ENCODE measurements around the gene SEMA6A.
"Not testable (repeated sequence)": the region's sequence is repeated elsewhere in the genome, so short reads cannot be mapped to it uniquely, and the experiment has no call there.

Gene SEMA6A

DNA sequence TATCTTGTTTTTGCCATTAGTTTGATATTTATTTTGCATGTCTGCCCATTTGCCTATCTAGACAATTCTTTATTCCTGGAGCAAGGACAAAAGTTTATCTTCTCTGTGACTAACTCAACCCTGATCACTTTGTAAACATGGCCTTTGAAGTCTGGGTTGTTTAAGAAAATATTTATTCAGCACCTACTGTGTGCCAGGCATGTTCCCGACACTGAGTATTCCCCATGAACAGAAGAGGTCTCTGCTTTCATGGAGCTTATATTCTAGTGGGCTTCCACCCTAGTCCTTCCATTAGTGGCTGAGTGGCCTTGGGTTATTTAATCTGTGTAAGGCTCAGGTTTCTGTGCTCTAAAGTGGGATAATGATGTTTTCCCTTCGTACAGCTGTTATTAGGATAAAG, 49.7 kb downstream of the SEMA6A start:
- Histone ChIP-seq H3K4me2 (ENCODE audit: low read length, poor library complexity, severe bottlenecking) (no peak overlapping the region), H2BK12ac (ENCODE audit: low read length in 2 of 2) (no peak overlapping the region), H3K27ac (ENCODE audit: low read length, poor library complexity, severe bottlenecking) (no peak overlapping the region), H3K14ac (ENCODE audit: low read length in 2 of 2) (no peak overlapping the region), H2BK15ac (ENCODE audit: low read depth, poor library complexity, severe bottlenecking) (no peak overlapping the region), H2AFZ (ENCODE audit: low read depth, low read length) (no peak overlapping the region), H4K91ac (ENCODE audit: low read length) (no peak overlapping the region), H3K18ac (ENCODE audit: low read depth in 1 of 2, low read length in 2 of 2) (no peak overlapping the region), H4K8ac (ENCODE audit: low read length) (no peak overlapping the region), H2AK5ac (ENCODE audit: low read length, severe bottlenecking) (no peak overlapping the region), H3K27me3 (ENCODE audit: control insufficient read depth in 1 of 2, insufficient read depth in 1 of 2, low read length in 2 of 2) (no peaks in the 10 kb centered on the region), H3K4me3 (ENCODE audit: insufficient read depth in 1 of 2, low read depth in 1 of 2, low read length in 2 of 2) (no peak overlapping the region), H3K9ac (ENCODE audit: low read length) (no peak overlapping the region), H2BK5ac (ENCODE audit: low read depth, low read length, poor library complexity, severe bottlenecking) (no peak overlapping the region), H2BK120ac (ENCODE audit: low read depth, low read length) (no peak overlapping the region), H3K4ac (ENCODE audit: low read depth in 1 of 2, low read length in 2 of 2) (no peak overlapping the region), H3K4me1 (ENCODE audit: control insufficient read depth, insufficient read depth, low read depth, low read length) (peaks cover 10% of the 10 kb centered on the region), H3K79me1 (replicated peaks; ENCODE audit: low read length, poor library complexity, severe bottlenecking) (peaks cover 17% of the 10 kb centered on the region), H3K36me3 (ENCODE audit: control insufficient read depth in 1 of 2, insufficient read depth in 2 of 2, low read depth in 1 of 2, low read length in 2 of 2) (no peaks in the 10 kb centered on the region), H3K23ac (ENCODE audit: low read length in 2 of 2) (no peak overlapping the region), H3K9me3 (ENCODE audit: control insufficient read depth, low read length) (no peaks in the 10 kb centered on the region)
- no peak for DNase-seq
- WGBS, result 100% methylated on average over 1 of the region's 2 CpGs

DNA sequence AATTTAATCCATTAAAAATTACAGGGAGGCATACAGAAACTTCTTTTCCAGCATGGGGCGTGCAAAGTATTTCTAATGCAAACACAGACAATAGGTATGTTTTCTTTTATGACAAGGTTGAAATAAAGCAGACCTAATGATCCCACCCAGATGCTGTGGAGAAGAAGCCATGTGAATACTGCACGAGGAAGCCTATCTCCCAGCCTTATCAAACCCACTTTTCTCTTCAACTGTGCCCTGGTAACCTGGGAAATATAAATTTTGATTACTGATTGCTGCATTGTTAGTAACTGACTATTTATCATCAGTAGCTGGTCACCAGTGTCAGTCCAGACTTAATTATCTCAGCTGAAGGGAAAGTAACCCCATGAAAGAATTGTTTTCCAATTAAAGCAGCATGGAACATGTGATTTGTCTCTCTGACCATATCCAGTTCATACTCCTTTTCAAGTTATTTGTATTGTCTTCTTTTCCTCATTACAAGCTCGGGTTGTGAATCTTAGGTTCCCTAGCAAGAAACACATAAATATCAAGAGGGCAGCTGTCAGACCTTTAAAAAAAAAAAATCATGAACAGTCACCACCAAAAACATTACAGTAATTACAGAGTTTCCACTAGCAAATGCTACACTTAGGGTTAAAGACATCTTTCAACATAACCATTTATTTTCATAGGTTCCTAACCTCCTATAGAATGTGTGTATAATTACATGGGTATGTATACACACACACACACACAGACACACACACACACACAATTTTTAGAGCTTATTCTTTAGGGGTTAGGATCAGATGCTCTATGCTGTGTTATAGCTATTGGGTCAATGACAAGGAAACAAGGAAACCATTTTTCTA, 50.3 kb downstream of the SEMA6A start:
- Histone ChIP-seq H3K79me1 (replicated peaks; ENCODE audit: low read length, poor library complexity, severe bottlenecking) (peaks cover 18% of the 10 kb centered on the region), H3K18ac (ENCODE audit: low read depth in 1 of 2, low read length in 2 of 2) (no peak overlapping the region)

DNA sequence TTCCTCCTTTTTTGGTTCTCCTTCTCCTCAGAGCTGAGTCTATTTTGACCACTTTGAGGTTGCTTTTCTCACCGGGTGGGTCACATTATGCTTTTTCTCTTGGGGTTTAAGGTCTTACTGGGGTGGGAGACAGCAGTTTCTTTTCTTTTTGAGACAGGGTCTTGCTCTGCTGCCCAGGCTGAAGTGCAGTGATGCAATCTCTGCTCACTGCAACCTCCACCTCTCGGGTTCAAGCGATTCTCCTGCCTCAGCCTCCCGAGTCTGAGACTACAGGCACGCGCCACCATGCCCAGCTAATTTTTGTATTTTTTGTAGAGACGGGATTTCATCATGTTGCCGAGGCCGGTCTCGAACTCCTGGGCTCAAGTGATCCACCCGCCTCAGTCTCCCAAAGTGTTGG, 51.4 kb downstream of the SEMA6A start:
- not testable (repeated sequence) for H2BK12ac ChIP-seq (ENCODE audit: low read length in 2 of 2); H3K27ac ChIP-seq (ENCODE audit: low read length, poor library complexity, severe bottlenecking); H4K8ac ChIP-seq (ENCODE audit: low read length); H2AK5ac ChIP-seq (ENCODE audit: low read length, severe bottlenecking); H3K36me3 ChIP-seq (ENCODE audit: control insufficient read depth in 1 of 2, insufficient read depth in 2 of 2, low read depth in 1 of 2, low read length in 2 of 2); H3K9me3 ChIP-seq (ENCODE audit: control insufficient read depth, low read length); H2BK120ac ChIP-seq (ENCODE audit: low read depth, low read length); H3K14ac ChIP-seq (ENCODE audit: low read length in 2 of 2); H4K91ac ChIP-seq (ENCODE audit: low read length); H3K4me3 ChIP-seq (ENCODE audit: insufficient read depth in 1 of 2, low read depth in 1 of 2, low read length in 2 of 2); H2BK5ac ChIP-seq (ENCODE audit: low read depth, low read length, poor library complexity, severe bottlenecking); H2BK15ac ChIP-seq (ENCODE audit: low read depth, poor library complexity, severe bottlenecking); H3K4ac ChIP-seq (ENCODE audit: low read depth in 1 of 2, low read length in 2 of 2); H3K9ac ChIP-seq (ENCODE audit: low read length); H3K23ac ChIP-seq (ENCODE audit: low read length in 2 of 2); DNase-seq; H3K27me3 ChIP-seq (ENCODE audit: control insufficient read depth in 1 of 2, insufficient read depth in 1 of 2, low read length in 2 of 2); H3K4me1 ChIP-seq (ENCODE audit: control insufficient read depth, insufficient read depth, low read depth, low read length); H2AFZ ChIP-seq (ENCODE audit: low read depth, low read length); H3K18ac ChIP-seq (ENCODE audit: low read depth in 1 of 2, low read length in 2 of 2); H3K4me2 ChIP-seq (ENCODE audit: low read length, poor library complexity, severe bottlenecking)
- over 99% methylated on average over 11 of the region's 11 CpGs for WGBS
- H3K79me1 ChIP-seq (replicated peaks; ENCODE audit: low read length, poor library complexity, severe bottlenecking), result peaks cover 17% of the 10 kb centered on the region

More for the DNA sequence above, 50.3 kb downstream of the SEMA6A start:
- 33% methylated on average over 1 of the region's 3 CpGs for WGBS
- Histone ChIP-seq H3K9ac (ENCODE audit: low read length) (no peak overlapping the region), H2BK12ac (ENCODE audit: low read length in 2 of 2) (no peak overlapping the region), H3K4me1 (ENCODE audit: control insufficient read depth, insufficient read depth, low read depth, low read length) (peaks cover 8% of the 10 kb centered on the region), H2BK120ac (ENCODE audit: low read depth, low read length) (no peak overlapping the region), H2AFZ (ENCODE audit: low read depth, low read length) (no peak overlapping the region), H3K23ac (ENCODE audit: low read length in 2 of 2) (no peak overlapping the region), H3K4me2 (ENCODE audit: low read length, poor library complexity, severe bottlenecking) (no peak overlapping the region), H2BK5ac (ENCODE audit: low read depth, low read length, poor library complexity, severe bottlenecking) (no peak overlapping the region), H3K36me3 (ENCODE audit: control insufficient read depth in 1 of 2, insufficient read depth in 2 of 2, low read depth in 1 of 2, low read length in 2 of 2) (no peaks in the 10 kb centered on the region), H4K8ac (ENCODE audit: low read length) (no peak overlapping the region), H3K4me3 (ENCODE audit: insufficient read depth in 1 of 2, low read depth in 1 of 2, low read length in 2 of 2) (no peak overlapping the region), H4K91ac (ENCODE audit: low read length) (no peak overlapping the region), H3K27me3 (ENCODE audit: control insufficient read depth in 1 of 2, insufficient read depth in 1 of 2, low read length in 2 of 2) (no peaks in the 10 kb centered on the region), H2BK15ac (ENCODE audit: low read depth, poor library complexity, severe bottlenecking) (no peak overlapping the region), H3K9me3 (ENCODE audit: control insufficient read depth, low read length) (no peaks in the 10 kb centered on the region), H3K14ac (ENCODE audit: low read length in 2 of 2) (no peak overlapping the region), H3K27ac (ENCODE audit: low read length, poor library complexity, severe bottlenecking) (no peak overlapping the region), H3K4ac (ENCODE audit: low read depth in 1 of 2, low read length in 2 of 2) (no peak overlapping the region), H2AK5ac (ENCODE audit: low read length, severe bottlenecking) (no peak overlapping the region)
- DNase-seq, result no peak

DNA sequence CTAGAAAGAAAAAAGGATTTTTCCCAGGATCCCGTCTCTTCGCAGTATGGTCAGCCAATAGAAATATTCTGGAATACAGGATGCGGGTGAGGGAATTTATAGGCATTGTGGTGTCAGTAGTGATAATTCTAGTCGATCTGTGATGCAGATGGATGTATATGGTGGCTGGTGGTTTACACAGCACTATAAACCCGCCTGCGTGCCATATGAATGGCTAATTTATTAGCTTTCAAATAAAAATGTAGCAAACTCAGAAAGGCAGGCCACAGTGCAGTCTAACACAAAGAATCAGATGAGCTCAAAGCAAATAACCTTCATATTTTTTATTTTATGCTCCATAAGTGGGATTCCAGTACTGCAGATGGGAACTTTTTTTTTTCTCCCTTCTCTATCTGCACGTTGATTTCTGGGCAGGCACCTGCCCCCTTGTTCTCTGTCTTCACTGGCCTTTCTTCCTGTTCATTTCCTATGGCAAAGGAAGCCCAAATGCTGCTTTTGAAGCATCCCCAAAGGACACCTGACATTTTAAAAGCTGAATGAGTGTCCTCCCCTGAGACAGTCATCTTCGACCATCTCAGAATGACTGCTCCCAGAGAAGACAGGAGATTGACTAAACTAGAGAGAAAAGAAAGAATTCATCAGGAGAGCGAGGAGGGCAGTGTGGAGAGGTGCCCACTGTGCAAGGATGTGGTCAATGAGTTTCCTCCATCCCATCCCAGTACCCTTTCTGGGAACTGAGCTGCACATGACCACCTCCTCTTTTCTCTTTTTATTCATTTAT, 52.1 kb downstream of the SEMA6A start:
- no peak overlapping the region for H2BK5ac ChIP-seq (ENCODE audit: low read depth, low read length, poor library complexity, severe bottlenecking)
- no peak overlapping the region for H4K91ac ChIP-seq (ENCODE audit: low read length)
- no peak overlapping the region for H3K23ac ChIP-seq (ENCODE audit: low read length in 2 of 2)
- H3K4me3 ChIP-seq (ENCODE audit: insufficient read depth in 1 of 2, low read depth in 1 of 2, low read length in 2 of 2), result no peak overlapping the region
- 88% methylated on average over 6 of the region's 9 CpGs for WGBS
- H3K9ac ChIP-seq (ENCODE audit: low read length), result no peak overlapping the region
- no peak overlapping the region for H2BK12ac ChIP-seq (ENCODE audit: low read length in 2 of 2)
- no peak overlapping the region for H3K4ac ChIP-seq (ENCODE audit: low read depth in 1 of 2, low read length in 2 of 2)
- no peak overlapping the region for H2BK15ac ChIP-seq (ENCODE audit: low read depth, poor library complexity, severe bottlenecking)
- H2AK5ac ChIP-seq (ENCODE audit: low read length, severe bottlenecking), result no peak overlapping the region
- DNase-seq, result no peak
- H3K18ac ChIP-seq (ENCODE audit: low read depth in 1 of 2, low read length in 2 of 2), result no peak overlapping the region
- no peaks in the 10 kb centered on the region for H3K9me3 ChIP-seq (ENCODE audit: control insufficient read depth, low read length)
- H3K79me1 ChIP-seq (replicated peaks; ENCODE audit: low read length, poor library complexity, severe bottlenecking), result peaks cover 17% of the 10 kb centered on the region
- no peak overlapping the region for H2AFZ ChIP-seq (ENCODE audit: low read depth, low read length)
- no peak overlapping the region for H3K27ac ChIP-seq (ENCODE audit: low read length, poor library complexity, severe bottlenecking)
- H3K4me1 ChIP-seq (ENCODE audit: control insufficient read depth, insufficient read depth, low read depth, low read length), result peaks cover 3% of the 10 kb centered on the region
- H3K14ac ChIP-seq (ENCODE audit: low read length in 2 of 2), result no peak overlapping the region
- H3K4me2 ChIP-seq (ENCODE audit: low read length, poor library complexity, severe bottlenecking), result no peak overlapping the region
- no peaks in the 10 kb centered on the region for H3K27me3 ChIP-seq (ENCODE audit: control insufficient read depth in 1 of 2, insufficient read depth in 1 of 2, low read length in 2 of 2)
- no peaks in the 10 kb centered on the region for H3K36me3 ChIP-seq (ENCODE audit: control insufficient read depth in 1 of 2, insufficient read depth in 2 of 2, low read depth in 1 of 2, low read length in 2 of 2)
- no peak overlapping the region for H4K8ac ChIP-seq (ENCODE audit: low read length)
- no peak overlapping the region for H2BK120ac ChIP-seq (ENCODE audit: low read depth, low read length)
